ENCODE data around the gene NADK2.
A peak's percentile ranks its signal among the peaks of the same experiment; 100 is the strongest.
"Not testable (repeated sequence)": the region's sequence is repeated elsewhere in the genome, so short reads cannot be mapped to it uniquely, and the experiment has no call there.

Gene NADK2, protein sequence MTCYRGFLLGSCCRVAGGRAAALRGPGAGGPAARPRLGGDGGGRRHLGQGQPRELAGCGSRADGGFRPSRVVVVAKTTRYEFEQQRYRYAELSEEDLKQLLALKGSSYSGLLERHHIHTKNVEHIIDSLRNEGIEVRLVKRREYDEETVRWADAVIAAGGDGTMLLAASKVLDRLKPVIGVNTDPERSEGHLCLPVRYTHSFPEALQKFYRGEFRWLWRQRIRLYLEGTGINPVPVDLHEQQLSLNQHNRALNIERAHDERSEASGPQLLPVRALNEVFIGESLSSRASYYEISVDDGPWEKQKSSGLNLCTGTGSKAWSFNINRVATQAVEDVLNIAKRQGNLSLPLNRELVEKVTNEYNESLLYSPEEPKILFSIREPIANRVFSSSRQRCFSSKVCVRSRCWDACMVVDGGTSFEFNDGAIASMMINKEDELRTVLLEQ

DNA sequence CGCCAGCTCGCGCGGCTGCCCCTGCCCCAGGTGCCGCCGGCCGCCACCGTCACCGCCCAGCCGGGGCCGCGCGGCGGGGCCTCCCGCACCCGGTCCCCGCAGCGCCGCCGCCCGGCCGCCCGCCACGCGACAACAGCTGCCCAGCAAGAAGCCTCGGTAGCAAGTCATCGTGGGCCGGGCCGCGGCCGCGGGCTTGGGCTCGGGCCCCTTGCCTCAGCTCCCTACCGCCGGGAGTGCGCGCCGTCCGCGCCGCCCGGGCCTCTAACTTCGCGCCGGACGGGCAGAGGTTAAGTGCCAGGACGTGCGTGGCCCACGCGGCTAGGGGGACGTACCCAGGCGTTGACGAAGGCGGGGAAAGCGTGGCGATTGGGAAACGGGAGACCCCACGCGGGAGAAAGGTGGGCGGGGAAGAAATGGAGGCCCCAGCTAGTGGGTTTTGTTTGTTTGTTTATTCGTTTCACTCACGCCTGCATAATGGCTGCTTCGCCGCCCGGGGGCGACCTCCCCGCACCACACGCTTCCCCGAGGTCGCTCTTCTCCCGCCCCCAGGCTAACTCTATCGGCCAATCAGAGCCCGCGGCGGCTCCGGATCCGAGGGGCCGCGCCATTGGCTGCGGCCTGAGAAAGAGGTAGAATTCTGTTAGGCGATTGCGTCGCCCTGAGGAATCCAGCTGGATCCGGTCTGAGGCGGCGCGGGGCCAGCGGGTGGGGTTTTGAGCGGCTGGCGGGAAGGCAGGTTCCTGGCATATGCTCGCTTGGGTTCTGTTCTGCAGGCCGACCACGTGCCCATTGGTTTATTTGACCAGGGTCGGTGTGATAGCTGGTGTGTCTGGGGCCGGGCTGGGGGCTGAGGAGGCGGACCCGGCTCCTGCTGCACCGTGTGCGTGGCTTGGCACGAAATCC is at the start of gene NADK2:
Gene NADK2 (minus strand): TSS at position 295 of the 903 bp plus-strand sequence. CDS start 127 bp downstream, at position 168.
- Histone ChIP-seq H3K4me3 (ENCODE audit: low read length) (peak within 1 kb of the TSS; percentile 84), H3K9ac (ENCODE audit: low read length) (peak within 1 kb of the TSS; percentile 91), H3K27me3 (ENCODE audit: control insufficient read depth, insufficient read depth, low read length) (no peaks in the 10 kb centered on the region), H3K36me3 (ENCODE audit: control insufficient read depth, insufficient read depth, low read length) (no peaks in the 10 kb centered on the region), H3K27ac (ENCODE audit: low read depth, low read length) (peak within 1 kb of the TSS; percentile 96), H3K4me1 (ENCODE audit: control insufficient read depth, insufficient read depth, low read length) (peaks cover 20% of the 10 kb centered on the region)

DNA sequence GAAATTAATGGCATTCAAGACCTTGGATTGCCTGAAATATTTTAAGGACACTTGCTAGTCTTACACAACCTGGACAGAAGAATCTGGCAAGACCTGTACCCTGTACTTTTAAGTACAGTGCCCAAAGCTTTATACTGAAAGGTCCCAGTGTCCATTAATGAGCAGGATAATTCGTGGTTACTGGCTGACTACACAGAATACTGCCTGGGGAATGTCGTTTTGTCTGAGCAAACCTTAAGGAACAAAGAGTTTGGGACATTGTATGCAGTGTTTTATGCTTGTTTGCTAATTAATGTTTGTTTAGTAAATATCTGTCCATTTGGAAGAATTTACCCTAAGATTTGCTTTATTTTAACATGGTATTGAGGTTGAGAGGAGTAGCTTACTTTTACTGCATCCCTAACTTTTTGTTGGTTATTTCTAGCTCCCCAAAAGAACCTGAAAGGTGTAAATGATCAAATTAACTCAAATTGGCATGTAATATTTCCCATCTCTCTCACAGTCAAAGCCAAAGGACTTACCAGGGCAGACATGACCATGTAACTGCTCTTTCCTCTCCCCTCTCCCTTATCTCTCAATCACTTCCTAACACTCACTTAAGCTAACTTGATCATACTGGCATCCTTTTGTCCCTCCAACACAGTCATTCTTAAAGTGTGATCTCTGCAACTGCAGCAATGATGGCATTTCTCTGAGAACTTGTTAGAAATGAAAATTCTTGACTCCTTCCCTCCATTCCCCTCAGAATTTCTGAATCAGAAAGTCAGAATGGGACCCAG is 44.3 kb upstream of the NADK2 start:
- Histone ChIP-seq H3K4me3 (ENCODE audit: low read length) (no peak overlapping the region), H3K27ac (ENCODE audit: low read depth, low read length) (no peak overlapping the region), H3K9ac (ENCODE audit: low read length) (no peak overlapping the region), H3K27me3 (ENCODE audit: control insufficient read depth, insufficient read depth, low read length) (no peaks in the 10 kb centered on the region), H3K36me3 (ENCODE audit: control insufficient read depth, insufficient read depth, low read length) (no peaks in the 10 kb centered on the region), H3K4me1 (ENCODE audit: control insufficient read depth, insufficient read depth, low read length) (no peaks in the 10 kb centered on the region)

DNA sequence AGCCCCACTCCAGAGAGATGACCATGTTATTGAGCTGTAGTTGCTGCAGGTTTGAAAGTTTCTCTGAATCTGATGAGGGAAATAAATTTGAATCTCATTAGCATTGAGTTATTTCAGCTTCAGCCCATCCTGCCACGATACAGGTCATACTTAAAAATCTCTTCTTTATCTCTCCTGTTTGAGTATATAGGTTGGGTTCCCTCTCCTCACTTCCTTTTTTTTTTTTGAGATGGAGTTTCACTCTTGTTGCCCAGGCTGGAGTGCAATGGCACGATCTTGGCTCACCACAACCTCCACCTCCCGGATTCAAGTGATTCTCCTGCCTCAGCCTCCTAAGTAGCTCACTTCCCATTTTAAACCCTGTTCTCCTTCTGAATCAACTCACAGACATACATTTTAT is 42.0 kb upstream of the NADK2 start:
- not testable (repeated sequence) for H3K4me3 ChIP-seq (ENCODE audit: low read length); H3K27ac ChIP-seq (ENCODE audit: low read depth, low read length); H3K36me3 ChIP-seq (ENCODE audit: control insufficient read depth, insufficient read depth, low read length); H3K27me3 ChIP-seq (ENCODE audit: control insufficient read depth, insufficient read depth, low read length); H3K9ac ChIP-seq (ENCODE audit: low read length); H3K4me1 ChIP-seq (ENCODE audit: control insufficient read depth, insufficient read depth, low read length)

DNA sequence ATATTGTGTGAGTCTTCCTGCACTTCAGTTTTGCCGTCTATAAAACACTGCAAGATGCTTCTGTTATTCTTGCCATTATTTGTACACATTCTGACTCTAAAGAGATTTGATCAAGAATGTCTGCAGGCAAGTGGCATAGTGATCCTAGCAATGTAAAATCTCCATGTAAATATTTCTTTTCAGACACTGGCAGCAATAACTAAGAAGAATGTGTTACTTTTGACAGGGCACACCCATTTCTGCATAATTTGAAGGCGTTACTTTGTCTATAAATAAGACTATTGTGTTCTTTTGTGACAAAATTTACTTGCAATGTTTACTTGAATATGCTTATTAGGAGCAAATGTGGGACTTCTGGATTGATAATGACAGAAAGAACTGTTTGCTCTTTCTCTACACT is 39.9 kb upstream of the NADK2 start:
- Histone ChIP-seq H3K4me1 (ENCODE audit: control insufficient read depth, insufficient read depth, low read length) (no peaks in the 10 kb centered on the region), H3K27me3 (ENCODE audit: control insufficient read depth, insufficient read depth, low read length) (no peaks in the 10 kb centered on the region), H3K9ac (ENCODE audit: low read length) (no peak overlapping the region), H3K4me3 (ENCODE audit: low read length) (no peak overlapping the region), H3K36me3 (ENCODE audit: control insufficient read depth, insufficient read depth, low read length) (no peaks in the 10 kb centered on the region), H3K27ac (ENCODE audit: low read depth, low read length) (no peak overlapping the region)

DNA sequence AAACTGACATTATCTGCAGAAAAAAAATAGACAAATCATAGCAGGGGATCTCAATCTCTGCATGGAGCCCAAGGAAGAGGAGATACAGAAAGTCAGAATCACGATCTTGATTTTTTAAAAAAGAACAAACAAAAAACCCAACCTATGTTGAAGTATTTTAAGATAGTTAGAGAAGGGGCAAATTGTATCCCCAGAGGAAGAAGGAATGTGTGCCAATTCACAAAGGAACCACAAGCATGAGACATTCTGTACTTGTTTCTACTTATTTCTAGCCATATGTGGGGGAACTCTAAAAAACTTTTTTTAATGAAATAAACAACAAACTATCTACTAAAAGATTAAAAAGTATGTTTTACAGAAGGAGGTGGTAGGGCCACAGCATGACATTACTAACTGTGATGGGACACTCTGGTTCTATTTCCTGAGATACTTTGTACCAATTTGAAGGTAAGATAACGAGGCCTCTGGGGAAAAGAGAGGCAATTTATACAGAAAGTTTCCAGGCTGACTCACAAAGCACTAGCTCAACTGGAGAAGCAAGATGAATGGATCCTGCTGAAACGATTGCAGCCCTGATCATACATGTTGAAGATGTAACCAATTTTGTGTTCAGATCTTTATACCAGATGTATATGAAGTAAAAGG is 37.5 kb upstream of the NADK2 start:
- Histone ChIP-seq H3K4me1 (ENCODE audit: control insufficient read depth, insufficient read depth, low read length) (no peaks in the 10 kb centered on the region), H3K27ac (ENCODE audit: low read depth, low read length) (no peak overlapping the region), H3K4me3 (ENCODE audit: low read length) (no peak overlapping the region), H3K27me3 (ENCODE audit: control insufficient read depth, insufficient read depth, low read length) (no peaks in the 10 kb centered on the region), H3K9ac (ENCODE audit: low read length) (no peak overlapping the region), H3K36me3 (ENCODE audit: control insufficient read depth, insufficient read depth, low read length) (no peaks in the 10 kb centered on the region)

DNA sequence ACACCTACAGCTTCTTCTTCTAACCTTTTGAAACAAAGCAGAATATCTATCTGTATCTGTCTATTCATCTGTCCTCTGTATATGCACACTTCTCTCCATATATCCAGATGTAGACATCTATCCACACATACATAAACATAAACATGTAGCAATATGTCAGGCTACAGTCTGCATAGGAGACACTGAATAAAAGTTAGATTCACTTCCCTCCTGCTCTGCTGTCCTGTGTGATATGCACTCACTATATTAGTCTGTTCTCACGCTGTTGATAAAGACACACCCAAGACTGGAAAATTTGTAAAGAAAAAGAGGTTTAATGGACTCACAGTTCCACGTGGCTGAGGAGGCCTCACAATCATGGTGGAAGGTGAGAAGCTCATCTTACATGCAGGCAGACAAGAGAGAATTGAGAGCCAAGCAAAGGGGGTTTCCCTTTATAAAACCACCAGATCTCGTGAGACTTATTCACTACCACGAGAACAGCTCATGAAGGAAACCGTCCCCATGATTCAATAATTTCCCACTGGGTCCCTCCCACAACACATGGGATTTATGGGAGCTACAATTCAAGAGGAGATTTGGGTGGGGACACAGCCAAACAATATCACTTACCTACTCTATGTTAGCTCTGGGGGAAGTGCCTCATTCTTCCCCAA is 35.9 kb upstream of the NADK2 start:
- H3K36me3 ChIP-seq (ENCODE audit: control insufficient read depth, insufficient read depth, low read length), result no peaks in the 10 kb centered on the region
- no peak overlapping the region for H3K27ac ChIP-seq (ENCODE audit: low read depth, low read length)
- no peak overlapping the region for H3K4me3 ChIP-seq (ENCODE audit: low read length)
- H3K9ac ChIP-seq (ENCODE audit: low read length), result no peak overlapping the region
- H3K27me3 ChIP-seq (ENCODE audit: control insufficient read depth, insufficient read depth, low read length), result no peaks in the 10 kb centered on the region
- no peaks in the 10 kb centered on the region for H3K4me1 ChIP-seq (ENCODE audit: control insufficient read depth, insufficient read depth, low read length)

DNA sequence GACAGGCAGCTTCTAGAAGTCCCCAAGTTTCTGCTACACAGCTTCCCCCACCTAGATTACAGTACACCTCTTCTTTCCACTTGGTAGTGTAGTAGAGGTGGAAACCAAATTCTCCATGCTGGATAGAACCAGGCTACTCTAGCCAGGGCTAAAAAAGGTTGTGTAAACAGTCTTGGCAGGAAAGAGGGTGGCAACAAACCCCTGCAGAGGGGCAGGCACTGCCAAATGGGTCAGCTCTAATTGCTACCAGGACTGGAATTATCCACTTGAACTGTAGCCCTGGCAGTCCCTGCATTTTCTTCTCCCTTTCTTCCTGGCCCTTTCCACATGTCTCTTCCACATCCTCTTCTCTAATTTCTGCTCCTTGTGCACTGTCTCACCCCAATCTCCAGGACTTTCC is 35.1 kb upstream of the NADK2 start:
- no peaks in the 10 kb centered on the region for H3K27me3 ChIP-seq (ENCODE audit: control insufficient read depth, insufficient read depth, low read length)
- H3K36me3 ChIP-seq (ENCODE audit: control insufficient read depth, insufficient read depth, low read length), result no peaks in the 10 kb centered on the region
- no peak overlapping the region for H3K4me3 ChIP-seq (ENCODE audit: low read length)
- H3K9ac ChIP-seq (ENCODE audit: low read length), result no peak overlapping the region
- no peak overlapping the region for H3K27ac ChIP-seq (ENCODE audit: low read depth, low read length)
- no peaks in the 10 kb centered on the region for H3K4me1 ChIP-seq (ENCODE audit: control insufficient read depth, insufficient read depth, low read length)

DNA sequence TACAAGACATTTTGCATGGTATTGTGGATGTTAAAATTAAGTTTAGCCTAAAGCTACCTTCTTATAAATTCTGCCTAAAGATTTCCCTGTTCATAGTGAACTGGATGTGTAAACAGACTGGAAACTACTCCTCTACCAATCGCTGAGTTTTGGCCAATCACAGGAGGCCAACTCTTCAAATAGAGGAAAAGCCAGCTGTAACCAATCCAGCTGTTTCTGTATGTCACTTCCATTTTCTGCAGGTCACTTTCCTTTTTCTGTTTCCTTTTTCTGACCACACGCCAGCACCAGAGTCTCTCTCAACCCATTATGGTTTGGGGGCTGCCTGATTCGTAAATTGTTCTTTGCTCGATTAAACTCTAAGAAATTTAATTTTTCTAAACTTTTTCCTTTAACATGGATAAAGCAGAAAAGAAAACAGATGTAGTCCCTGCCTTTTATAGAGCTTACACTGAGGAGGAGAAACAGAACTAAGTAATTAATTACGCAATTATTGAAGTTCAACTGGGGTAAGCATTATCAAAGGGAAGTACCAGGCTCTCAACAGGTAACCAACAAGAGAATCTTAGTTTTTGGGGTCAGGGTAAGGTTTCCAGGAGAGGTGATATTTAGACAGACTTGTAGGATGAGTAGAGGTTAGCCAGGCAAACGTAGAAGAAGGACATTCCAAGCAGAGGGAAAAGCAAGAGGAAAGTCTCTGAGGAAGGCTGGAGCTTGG is 32.2 kb upstream of the NADK2 start:
- no peaks in the 10 kb centered on the region for H3K36me3 ChIP-seq (ENCODE audit: control insufficient read depth, insufficient read depth, low read length)
- H3K4me3 ChIP-seq (ENCODE audit: low read length), result no peak overlapping the region
- H3K9ac ChIP-seq (ENCODE audit: low read length), result no peak overlapping the region
- no peaks in the 10 kb centered on the region for H3K27me3 ChIP-seq (ENCODE audit: control insufficient read depth, insufficient read depth, low read length)
- H3K27ac ChIP-seq (ENCODE audit: low read depth, low read length), result no peak overlapping the region
- H3K4me1 ChIP-seq (ENCODE audit: control insufficient read depth, insufficient read depth, low read length), result no peaks in the 10 kb centered on the region

DNA sequence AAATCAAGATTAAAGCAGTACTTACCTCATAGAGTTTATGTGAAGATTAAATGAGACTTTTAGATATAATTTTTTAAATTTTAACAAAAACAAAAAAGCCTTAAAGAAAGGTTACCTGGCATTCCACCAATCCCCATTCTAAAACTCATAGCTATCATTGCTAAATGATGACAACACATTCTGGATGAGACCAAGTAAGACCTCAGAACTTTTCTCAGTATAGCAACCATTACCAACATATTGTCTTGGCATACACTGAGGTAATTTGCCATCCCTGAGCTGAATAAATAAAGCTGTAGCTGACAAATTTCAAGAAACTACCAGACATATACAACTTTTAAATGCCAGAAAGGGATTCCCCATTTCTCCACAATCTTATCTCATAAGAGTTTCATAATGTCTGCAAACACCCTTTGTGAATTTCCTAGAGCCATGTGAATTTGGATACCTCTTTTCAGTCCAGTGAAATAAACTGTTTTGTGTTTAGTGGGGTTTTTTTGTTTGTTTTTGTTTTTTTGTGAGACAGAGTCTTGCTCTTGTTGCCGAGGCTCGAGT is 30.5 kb upstream of the NADK2 start:
- Histone ChIP-seq H3K4me3 (ENCODE audit: low read length) (no peak overlapping the region), H3K4me1 (ENCODE audit: control insufficient read depth, insufficient read depth, low read length) (no peaks in the 10 kb centered on the region), H3K27me3 (ENCODE audit: control insufficient read depth, insufficient read depth, low read length) (no peaks in the 10 kb centered on the region), H3K9ac (ENCODE audit: low read length) (no peak overlapping the region), H3K36me3 (ENCODE audit: control insufficient read depth, insufficient read depth, low read length) (no peaks in the 10 kb centered on the region), H3K27ac (ENCODE audit: low read depth, low read length) (no peak overlapping the region)

DNA sequence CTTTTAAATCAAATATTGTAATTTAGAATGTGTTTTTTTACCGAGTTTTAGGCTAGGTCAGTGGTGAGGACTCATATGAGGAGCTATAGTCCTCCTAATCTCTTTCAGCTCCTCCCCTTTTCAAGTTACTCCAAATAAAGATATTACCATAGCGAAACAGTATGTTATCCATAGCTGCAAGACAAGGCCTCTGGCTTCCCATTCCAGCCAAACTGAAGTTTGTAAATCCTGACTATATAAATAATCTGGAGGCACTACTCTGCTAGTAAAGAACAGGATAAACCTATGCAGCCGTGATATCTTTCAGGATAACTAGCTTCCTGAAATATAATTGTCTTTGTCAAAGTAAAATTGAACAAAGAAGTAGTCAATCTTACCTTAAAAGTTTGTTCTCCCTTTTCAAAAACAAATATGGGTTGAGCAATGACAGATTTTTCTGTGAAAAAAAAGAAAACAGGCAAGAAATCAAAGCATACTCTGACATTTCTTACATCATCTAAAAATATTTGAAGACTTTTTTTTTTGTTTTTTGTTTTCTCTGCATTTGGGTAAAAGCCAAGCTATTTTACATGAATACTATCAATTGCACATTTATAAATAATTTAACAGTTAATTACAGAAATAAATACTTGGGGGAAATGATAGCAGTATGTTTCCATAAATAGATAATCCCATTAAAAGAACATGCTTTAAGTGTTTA is 29.3 kb upstream of the NADK2 start:
- Histone ChIP-seq H3K4me1 (ENCODE audit: control insufficient read depth, insufficient read depth, low read length) (no peaks in the 10 kb centered on the region), H3K9ac (ENCODE audit: low read length) (no peak overlapping the region), H3K27me3 (ENCODE audit: control insufficient read depth, insufficient read depth, low read length) (no peaks in the 10 kb centered on the region), H3K36me3 (ENCODE audit: control insufficient read depth, insufficient read depth, low read length) (no peaks in the 10 kb centered on the region), H3K27ac (ENCODE audit: low read depth, low read length) (no peak overlapping the region), H3K4me3 (ENCODE audit: low read length) (no peak overlapping the region)
